ENCODE data around the gene PCSK4. TPM values are rescaled to one million over a fixed set of nuclear protein-coding genes. Genes with fewer than 3 reads are reported as not detected.
"Not testable (repeated sequence)": the region's sequence is repeated elsewhere in the genome, so short reads cannot be mapped to it uniquely, and the experiment has no call there.

Gene PCSK4
- polyA plus RNA-seq, 1 donor (not counting 4 experiments of a cell fraction or from before 2014, with no cell fraction given): 0.25 TPM

GRCh38 chr19:1531587-1531986 is 41.4 kb upstream of the PCSK4 start:
- H3K27ac ChIP-seq (ENCODE audit: control insufficient read depth, insufficient read depth, low read length): no peak overlapping the region
- DNase-seq (ENCODE audit: low read depth, low spot score) (no peak), FAIRE-seq (no peak)
- H3K9me1 ChIP-seq (ENCODE audit: control insufficient read depth, extremely low read depth, insufficient read depth, low read length): no peaks in the 10 kb centered on the region
- no peak overlapping the region for H3K4me2 ChIP-seq (ENCODE audit: control insufficient read depth, extremely low read depth, insufficient read depth, low read depth, low read length)
- H3K36me3 ChIP-seq (ENCODE audit: control insufficient read depth in 2 of 2, extremely low read depth in 1 of 2, insufficient read depth in 2 of 2, low read length in 2 of 2): no peaks in the 10 kb centered on the region
- no peak overlapping the region for H2AFZ ChIP-seq (ENCODE audit: control insufficient read depth, low read length)
- no peaks in the 10 kb centered on the region for H3K9me3 ChIP-seq (ENCODE audit: control insufficient read depth, low read depth, low read length)
- no peaks in the 10 kb centered on the region for H4K20me1 ChIP-seq (ENCODE audit: control insufficient read depth, extremely low read depth, insufficient read depth, low read length)
- no peak overlapping the region for H3K9ac ChIP-seq (ENCODE audit: control insufficient read depth, extremely low read depth, insufficient read depth, low read length)
- no peak for TF ChIP-seq CTCF (optimal IDR thresholded peaks at IDR 0.05 in 1 of 3, IDR thresholded peaks at IDR 0.05 in 1 of 3, conservative IDR thresholded peaks at IDR 0.05 in 1 of 3; ENCODE audit: extremely low read depth in 1 of 3, insufficient read depth in 2 of 3, low read length in 3 of 3)
- no peak for TF ChIP-seq EZH2 (IDR thresholded peaks at IDR 0.05; ENCODE audit: low read length)
- dilution Hi-C loops (cut with MboI; ENCODE audit: extremely low pct_ligation_motif_present, low sequenced_read_pairs): no loop called here
- H3K4me1 ChIP-seq (ENCODE audit: control insufficient read depth, extremely low read depth, insufficient read depth, low read length): no peaks in the 10 kb centered on the region
- no peaks in the 10 kb centered on the region for H3K79me2 ChIP-seq (ENCODE audit: control insufficient read depth, insufficient read depth, low read length)
- no peaks in the 10 kb centered on the region for H3K27me3 ChIP-seq (ENCODE audit: control insufficient read depth, extremely low read depth, insufficient read depth, low read length)
- H3K4me3 ChIP-seq (ENCODE audit: control insufficient read depth in 2 of 3, extremely low read depth in 1 of 3, insufficient read depth in 2 of 3, low read depth in 1 of 3, low read length in 3 of 3): no peak overlapping the region

- H3K9me3 ChIP-seq (ENCODE audit: control insufficient read depth, low read depth, low read length); H4K20me1 ChIP-seq (ENCODE audit: control insufficient read depth, extremely low read depth, insufficient read depth, low read length); H3K9me1 ChIP-seq (ENCODE audit: control insufficient read depth, extremely low read depth, insufficient read depth, low read length); H3K4me3 ChIP-seq (ENCODE audit: control insufficient read depth in 2 of 3, extremely low read depth in 1 of 3, insufficient read depth in 2 of 3, low read depth in 1 of 3, low read length in 3 of 3); H3K27ac ChIP-seq (ENCODE audit: control insufficient read depth, insufficient read depth, low read length); dilution Hi-C loops (cut with MboI; ENCODE audit: extremely low pct_ligation_motif_present, low sequenced_read_pairs); DNase-seq (ENCODE audit: low read depth, low spot score); H3K4me2 ChIP-seq (ENCODE audit: control insufficient read depth, extremely low read depth, insufficient read depth, low read depth, low read length); H3K4me1 ChIP-seq (ENCODE audit: control insufficient read depth, extremely low read depth, insufficient read depth, low read length); H3K9ac ChIP-seq (ENCODE audit: control insufficient read depth, extremely low read depth, insufficient read depth, low read length); H2AFZ ChIP-seq (ENCODE audit: control insufficient read depth, low read length); FAIRE-seq; H3K27me3 ChIP-seq (ENCODE audit: control insufficient read depth, extremely low read depth, insufficient read depth, low read length); H3K36me3 ChIP-seq (ENCODE audit: control insufficient read depth in 2 of 2, extremely low read depth in 1 of 2, insufficient read depth in 2 of 2, low read length in 2 of 2); H3K79me2 ChIP-seq (ENCODE audit: control insufficient read depth, insufficient read depth, low read length): not testable (repeated sequence)
Measured at GRCh38 chr19:1530856-1531255, 40.7 kb upstream of the PCSK4 start.

- no peak overlapping the region for H3K4me2 ChIP-seq (ENCODE audit: control insufficient read depth, extremely low read depth, insufficient read depth, low read depth, low read length)
- no peak overlapping the region for H3K4me3 ChIP-seq (ENCODE audit: control insufficient read depth in 2 of 3, extremely low read depth in 1 of 3, insufficient read depth in 2 of 3, low read depth in 1 of 3, low read length in 3 of 3)
- TF ChIP-seq EZH2 (IDR thresholded peaks at IDR 0.05; ENCODE audit: low read length): no peak
- no peak for TF ChIP-seq CTCF (optimal IDR thresholded peaks at IDR 0.05 in 1 of 3, IDR thresholded peaks at IDR 0.05 in 1 of 3, conservative IDR thresholded peaks at IDR 0.05 in 1 of 3; ENCODE audit: extremely low read depth in 1 of 3, insufficient read depth in 2 of 3, low read length in 3 of 3)
- H3K27ac ChIP-seq (ENCODE audit: control insufficient read depth, insufficient read depth, low read length): no peak overlapping the region
- no peaks in the 10 kb centered on the region for H3K9me3 ChIP-seq (ENCODE audit: control insufficient read depth, low read depth, low read length)
- H3K9me1 ChIP-seq (ENCODE audit: control insufficient read depth, extremely low read depth, insufficient read depth, low read length): no peaks in the 10 kb centered on the region
- dilution Hi-C loops (cut with MboI; ENCODE audit: extremely low pct_ligation_motif_present, low sequenced_read_pairs): no loop called here
- DNase-seq (ENCODE audit: low read depth, low spot score): no peak
- no peaks in the 10 kb centered on the region for H3K36me3 ChIP-seq (ENCODE audit: control insufficient read depth in 2 of 2, extremely low read depth in 1 of 2, insufficient read depth in 2 of 2, low read length in 2 of 2)
- peaks cover 18% of the 10 kb centered on the region for H3K27me3 ChIP-seq (ENCODE audit: control insufficient read depth, extremely low read depth, insufficient read depth, low read length)
- H4K20me1 ChIP-seq (ENCODE audit: control insufficient read depth, extremely low read depth, insufficient read depth, low read length): peaks cover 2% of the 10 kb centered on the region
- H2AFZ ChIP-seq (ENCODE audit: control insufficient read depth, low read length): no peak overlapping the region
- H3K79me2 ChIP-seq (ENCODE audit: control insufficient read depth, insufficient read depth, low read length): no peaks in the 10 kb centered on the region
- H3K4me1 ChIP-seq (ENCODE audit: control insufficient read depth, extremely low read depth, insufficient read depth, low read length): no peaks in the 10 kb centered on the region
- H3K9ac ChIP-seq (ENCODE audit: control insufficient read depth, extremely low read depth, insufficient read depth, low read length): no peak overlapping the region
- FAIRE-seq: no peak
Measured at GRCh38 chr19:1529430-1529816, 39.3 kb upstream of the PCSK4 start.
